ENCODE measurements around the gene CHERP.
"Not testable (repeated sequence)": the region's sequence is repeated elsewhere in the genome, so short reads cannot be mapped to it uniquely, and the experiment has no call there.

CHERP gene

GRCh38 chr19:16521715-16522289, 20.4 kb downstream of the CHERP start:
- DNase-seq (ENCODE audit: insufficient read length, low spot score): no peak
- FAIRE-seq: no peak

- FAIRE-seq (no peak), DNase-seq (ENCODE audit: insufficient read length, low spot score) (no peak)
Observed at GRCh38 chr19:16520986-16521624, 21.1 kb downstream of the CHERP start.

GRCh38 chr19:16520074-16520973, 21.9 kb downstream of the CHERP start:
- FAIRE-seq (no peak), DNase-seq (ENCODE audit: insufficient read length, low spot score) (no peak)

- no peak for DNase-seq (ENCODE audit: insufficient read length, low spot score)
- no peak for FAIRE-seq
Observed at GRCh38 chr19:16519230-16519687, 23.0 kb downstream of the CHERP start.

GRCh38 chr19:16518483-16519229, 23.6 kb downstream of the CHERP start:
- DNase-seq (ENCODE audit: insufficient read length, low spot score) (no peak), FAIRE-seq (no peak)

DNA sequence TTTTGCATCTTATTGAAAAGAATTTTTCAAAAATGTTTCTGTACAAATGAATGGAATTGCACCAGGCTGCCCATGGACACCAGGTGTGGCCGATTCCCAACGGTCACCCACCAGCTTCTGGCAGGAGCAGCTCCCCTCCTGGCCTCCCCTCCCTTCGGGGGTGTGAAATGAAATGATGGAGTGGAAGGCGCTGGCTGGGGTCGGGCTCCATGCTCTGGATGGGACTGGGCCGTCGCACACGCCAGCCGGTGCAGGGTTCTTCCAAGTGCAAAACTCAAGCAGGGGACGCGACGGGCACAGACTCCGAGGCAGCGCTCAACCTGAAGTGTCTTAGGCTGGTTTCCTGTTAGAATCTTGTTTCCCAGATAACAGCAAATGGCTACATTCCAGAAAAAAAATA, 24.2 kb downstream of the CHERP start:
- FAIRE-seq: no peak
- no peak for DNase-seq (ENCODE audit: insufficient read length, low spot score)

- DNase-seq (ENCODE audit: insufficient read length, low spot score) (no peak), FAIRE-seq (no peak)
Observed at GRCh38 chr19:16516923-16517610, 25.2 kb downstream of the CHERP start.

- FAIRE-seq (no peak), DNase-seq (ENCODE audit: insufficient read length, low spot score) (no peak)
Observed at GRCh38 chr19:16516381-16516780, 25.9 kb downstream of the CHERP start.

- no peak for DNase-seq (ENCODE audit: insufficient read length, low spot score)
- FAIRE-seq: no peak
Observed at GRCh38 chr19:16514383-16515019, 27.7 kb downstream of the CHERP start.

GRCh38 chr19:16512611-16513010, 29.6 kb downstream of the CHERP start:
- not testable (repeated sequence) for DNase-seq (ENCODE audit: insufficient read length, low spot score); FAIRE-seq

DNA sequence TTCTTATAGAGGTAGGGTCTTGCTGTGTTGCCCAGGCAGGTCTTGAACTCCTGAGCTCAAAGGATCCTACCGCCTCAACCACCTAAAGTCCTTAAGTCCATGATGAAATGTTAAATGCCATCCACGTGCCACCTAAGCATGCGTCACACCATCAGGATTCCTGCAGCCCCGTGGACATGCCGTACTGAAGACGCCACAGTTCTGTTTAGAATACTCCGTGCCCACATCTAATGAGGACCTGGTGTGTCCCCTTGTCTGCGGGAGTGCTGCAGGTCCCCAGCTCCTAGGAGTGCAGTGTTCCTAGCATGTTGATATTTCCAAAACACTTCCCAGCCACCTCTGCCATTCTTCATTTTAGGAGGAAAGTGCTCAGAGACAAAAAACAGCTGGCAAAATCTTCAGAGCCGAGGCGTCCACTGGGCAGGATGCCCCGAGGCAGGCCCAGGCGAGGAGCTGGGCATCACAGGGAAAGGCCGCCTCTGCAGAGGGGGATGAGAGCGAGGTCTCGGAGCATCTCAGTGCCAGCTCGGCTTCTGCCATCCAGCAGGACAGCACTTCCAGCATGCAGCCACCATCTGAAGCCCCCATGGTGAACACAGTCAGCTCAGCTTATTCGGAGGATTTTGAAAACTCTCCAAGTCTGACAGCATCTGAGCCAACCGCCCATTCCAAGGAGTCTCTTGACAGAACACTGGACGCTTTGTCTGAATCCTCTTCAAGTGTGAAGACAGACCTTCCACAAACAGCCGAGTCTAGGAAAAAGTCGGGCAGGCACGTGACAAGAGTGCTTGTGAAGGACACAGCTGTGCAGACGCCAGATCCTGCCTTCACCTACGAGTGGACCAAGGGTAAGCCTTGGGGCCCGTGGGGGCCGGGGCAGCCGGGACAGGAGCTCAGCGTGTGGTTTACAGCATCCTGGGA, 32.8 kb downstream of the CHERP start:
- no peak for FAIRE-seq

GRCh38 chr19:16508546-16508945, 33.7 kb downstream of the CHERP start:
- FAIRE-seq (no peak), DNase-seq (ENCODE audit: insufficient read length, low spot score) (no peak)

More for the DNA sequence above, 32.8 kb downstream of the CHERP start:
- DNase-seq (ENCODE audit: insufficient read length, low spot score): no peak

- no peak for FAIRE-seq
- DNase-seq (ENCODE audit: insufficient read length, low spot score): no peak
Observed at GRCh38 chr19:16506961-16507360, 35.3 kb downstream of the CHERP start.

DNA sequence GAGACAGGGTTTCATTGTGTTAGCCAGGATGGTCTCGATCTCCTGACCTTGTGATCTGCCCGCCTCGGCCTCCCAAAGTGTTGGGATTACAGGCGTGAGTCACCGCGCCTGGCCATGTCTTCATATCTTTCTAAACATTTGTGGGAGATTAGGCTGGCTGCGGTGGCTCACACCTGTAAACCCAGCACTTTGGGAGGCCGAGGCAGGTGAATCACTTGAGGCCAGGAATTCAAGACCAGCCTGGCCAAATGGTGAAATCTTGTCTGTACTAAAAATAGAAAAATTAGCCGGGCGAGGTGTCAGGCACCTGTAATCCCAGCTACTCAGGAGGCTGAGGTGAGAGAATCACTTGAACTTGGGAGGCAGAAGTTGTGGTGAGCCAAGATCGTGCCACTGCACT, 36.1 kb downstream of the CHERP start:
- not testable (repeated sequence) for FAIRE-seq; DNase-seq (ENCODE audit: insufficient read length, low spot score)

GRCh38 chr19:16504271-16504670, 38.0 kb downstream of the CHERP start:
- FAIRE-seq (no peak), DNase-seq (ENCODE audit: insufficient read length, low spot score) (no peak)

DNA sequence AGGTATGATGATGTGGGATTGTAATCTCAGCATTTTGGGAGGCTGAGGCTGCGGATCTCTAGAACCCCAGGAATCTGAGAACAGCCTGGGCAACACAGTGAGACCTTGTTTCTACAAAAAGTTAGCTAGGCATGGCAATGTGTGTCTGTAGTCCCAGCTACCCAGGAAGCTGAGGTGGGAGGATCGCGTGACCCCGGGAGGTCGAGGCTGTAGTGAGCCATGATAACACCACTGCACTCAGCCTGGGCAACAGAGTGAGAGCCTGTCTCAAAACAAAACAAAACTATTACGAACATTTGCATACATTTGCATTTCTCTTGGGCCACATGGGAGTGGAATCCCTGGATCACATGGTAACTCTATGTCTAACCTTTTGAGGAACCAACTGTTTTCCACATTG, 44.4 kb downstream of the CHERP start:
- DNase-seq (ENCODE audit: insufficient read length, low spot score) (no peak), FAIRE-seq (no peak)

- no peak for DNase-seq (ENCODE audit: insufficient read length, low spot score)
- no peak for FAIRE-seq
Observed at GRCh38 chr19:16497042-16497441, 45.2 kb downstream of the CHERP start.

DNA sequence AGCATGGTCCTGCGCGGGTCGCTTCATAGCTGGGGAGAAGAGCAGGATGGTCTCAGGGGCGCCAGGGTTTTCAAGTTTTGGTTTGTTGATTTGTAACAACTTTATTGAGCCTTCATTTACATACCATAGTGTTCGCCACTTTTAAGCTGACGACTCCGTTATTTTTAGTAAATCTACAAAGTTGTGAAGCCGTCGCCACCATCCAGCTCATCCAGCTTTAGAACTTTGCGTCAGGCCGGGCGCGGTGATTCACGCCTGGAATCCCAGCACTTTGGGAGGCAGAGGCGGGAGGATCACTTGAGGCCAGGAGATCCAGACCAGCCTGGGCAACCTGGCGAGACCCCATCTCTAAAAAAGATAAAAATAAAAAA, 45.6 kb downstream of the CHERP start:
- no peak for FAIRE-seq

More for the DNA sequence above, 45.6 kb downstream of the CHERP start:
- no peak for DNase-seq (ENCODE audit: insufficient read length, low spot score)
